Measurements from ENCODE around the gene RNF26. TPM values are rescaled to one million over a fixed set of nuclear protein-coding genes. Genes with fewer than 3 reads are reported as not detected.

Gene RNF26
- total and polyA plus RNA-seq, 2 of the 13 experiments (the other 11 are each of a cell fraction or from before 2014, with no cell fraction given): 11.9 to 26.3 TPM

DNA sequence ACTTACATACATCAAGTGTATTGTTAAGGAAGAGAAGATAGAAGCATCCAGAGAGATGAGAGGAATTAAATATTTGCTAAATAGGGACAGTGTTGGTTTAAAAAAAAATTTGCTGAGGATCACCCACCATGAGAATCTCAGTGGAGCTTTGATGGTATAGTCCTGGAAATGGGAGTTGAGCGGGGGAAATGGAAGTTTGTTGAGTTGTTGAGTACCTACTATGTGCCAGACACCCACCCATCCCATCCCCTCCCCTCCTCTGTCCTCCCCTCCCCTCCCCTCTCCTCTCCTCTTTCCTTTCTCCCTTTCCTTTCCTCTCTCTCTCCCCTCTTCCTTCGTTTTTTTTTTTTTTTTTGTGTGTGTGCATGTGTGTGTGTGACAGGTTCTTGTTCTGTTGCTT lies 16.9 kb downstream of the RNF26 start:
- CTCF ChIA-PET (ENCODE audit: low intra/inter-chr PET ratio, low total read pairs): no interaction called here
- TF ChIP-seq HNRNPK (IDR thresholded peaks at IDR 0.05; ENCODE audit: low read depth, low read length, poor library complexity, severe bottlenecking) (peak; percentile 86), ZNF816 (CRISPR knock-in tag; IDR thresholded peaks at IDR 0.05; ENCODE audit: borderline replicate concordance) (no peak), ZNF615 (CRISPR knock-in tag; IDR thresholded peaks at IDR 0.05; ENCODE audit: borderline replicate concordance) (no peak), ZNF354B (CRISPR knock-in tag; IDR thresholded peaks at IDR 0.05) (no peak), SETDB1 (CRISPR knock-in tag; IDR thresholded peaks at IDR 0.05; ENCODE audit: borderline replicate concordance) (no peak), PRPF4 (IDR thresholded peaks at IDR 0.05; ENCODE audit: low read depth, low read length, poor library complexity, severe bottlenecking) (no peak), ZBTB46 (CRISPR knock-in tag; IDR thresholded peaks at IDR 0.05; ENCODE audit: borderline replicate concordance) (no peak), PCBP1 (IDR thresholded peaks at IDR 0.05; ENCODE audit: borderline replicate concordance, low read depth, low read length) (0 out of 2 replicates have a peak, but pooled peaks have one; percentile 49), POLR2A (IDR thresholded peaks at IDR 0.05; ENCODE audit: insufficient read depth in 1 of 2, low read depth in 2 of 2, low read length in 2 of 2) (no peak), ISL2 (CRISPR knock-in tag; IDR thresholded peaks at IDR 0.05) (no peak), ATF7-NPFF (CRISPR knock-in tag; IDR thresholded peaks at IDR 0.05; ENCODE audit: low read depth) (no peak), ZNF556 (CRISPR knock-in tag; IDR thresholded peaks at IDR 0.05; ENCODE audit: borderline replicate concordance) (no peak)
- TF ChIP-seq, protein P1, sequence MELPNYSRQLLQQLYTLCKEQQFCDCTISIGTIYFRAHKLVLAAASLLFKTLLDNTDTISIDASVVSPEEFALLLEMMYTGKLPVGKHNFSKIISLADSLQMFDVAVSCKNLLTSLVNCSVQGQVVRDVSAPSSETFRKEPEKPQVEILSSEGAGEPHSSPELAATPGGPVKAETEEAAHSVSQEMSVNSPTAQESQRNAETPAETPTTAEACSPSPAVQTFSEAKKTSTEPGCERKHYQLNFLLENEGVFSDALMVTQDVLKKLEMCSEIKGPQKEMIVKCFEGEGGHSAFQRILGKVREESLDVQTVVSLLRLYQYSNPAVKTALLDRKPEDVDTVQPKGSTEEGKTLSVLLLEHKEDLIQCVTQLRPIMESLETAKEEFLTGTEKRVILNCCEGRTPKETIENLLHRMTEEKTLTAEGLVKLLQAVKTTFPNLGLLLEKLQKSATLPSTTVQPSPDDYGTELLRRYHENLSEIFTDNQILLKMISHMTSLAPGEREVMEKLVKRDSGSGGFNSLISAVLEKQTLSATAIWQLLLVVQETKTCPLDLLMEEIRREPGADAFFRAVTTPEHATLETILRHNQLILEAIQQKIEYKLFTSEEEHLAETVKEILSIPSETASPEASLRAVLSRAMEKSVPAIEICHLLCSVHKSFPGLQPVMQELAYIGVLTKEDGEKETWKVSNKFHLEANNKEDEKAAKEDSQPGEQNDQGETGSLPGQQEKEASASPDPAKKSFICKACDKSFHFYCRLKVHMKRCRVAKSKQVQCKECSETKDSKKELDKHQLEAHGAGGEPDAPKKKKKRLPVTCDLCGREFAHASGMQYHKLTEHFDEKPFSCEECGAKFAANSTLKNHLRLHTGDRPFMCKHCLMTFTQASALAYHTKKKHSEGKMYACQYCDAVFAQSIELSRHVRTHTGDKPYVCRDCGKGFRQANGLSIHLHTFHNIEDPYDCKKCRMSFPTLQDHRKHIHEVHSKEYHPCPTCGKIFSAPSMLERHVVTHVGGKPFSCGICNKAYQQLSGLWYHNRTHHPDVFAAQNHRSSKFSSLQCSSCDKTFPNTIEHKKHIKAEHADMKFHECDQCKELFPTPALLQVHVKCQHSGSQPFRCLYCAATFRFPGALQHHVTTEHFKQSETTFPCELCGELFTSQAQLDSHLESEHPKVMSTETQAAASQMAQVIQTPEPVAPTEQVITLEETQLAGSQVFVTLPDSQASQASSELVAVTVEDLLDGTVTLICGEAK (IDR thresholded peaks at IDR 0.05): no peak
- TF ChIP-seq, protein P1 (CRISPR knock-in tag; IDR thresholded peaks at IDR 0.05): no peak

More for the DNA sequence above, 16.9 kb downstream of the RNF26 start:
- WGBS (ENCODE audit: low lambda C conversion rate): 18% methylated on average over 2 of the region's 2 CpGs
- H4K20me1 ChIP-seq (ENCODE audit: insufficient read depth, low read length): no peaks in the 10 kb centered on the region
- DNase-seq (ENCODE audit: low spot score) (no peak), ATAC-seq (no peak), FAIRE-seq (no peak)
- in situ Hi-C loops (cut with HindIII; ENCODE audit: extremely low pct_ligation_motif_present, low pct_unique_long_range_greater_than_20kb): no loop called here
- no TSS peak for BruUV-seq (replicated peaks)
- no peaks in the 10 kb centered on the region for H3K79me2 ChIP-seq (ENCODE audit: insufficient read depth, low read length)
- H3K9me3 ChIP-seq (ENCODE audit: low read length): no peaks in the 10 kb centered on the region
- no peak overlapping the region for H2AFZ ChIP-seq (ENCODE audit: low read length)
- H3K4me3 ChIP-seq (replicated peaks in 1 of 3; ENCODE audit: insufficient read depth in 1 of 3, low read depth in 2 of 3, low read length in 3 of 3): no peak overlapping the region
- H3K9ac ChIP-seq (ENCODE audit: insufficient read depth, low read depth, low read length): no peak overlapping the region
- H3K36me3 ChIP-seq (replicated peaks in 1 of 2; ENCODE audit: control insufficient read depth in 1 of 2, insufficient read depth in 2 of 2, low read length in 2 of 2): 0 out of 5 replicates have a peak, but pooled peaks cover 0 to 3% of the 10 kb centered on the region in 2 experiments
- no peak overlapping the region for H3K27ac ChIP-seq (ENCODE audit: extremely low read length, insufficient read depth, low read length)
- peaks cover 71% of the 10 kb centered on the region for H3K4me1 ChIP-seq (ENCODE audit: insufficient read depth, low read length)
- intact Hi-C loops (cut with micrococcal nuclease; ENCODE audit: unreplicated experiment): no loop called here
- H3K4me2 ChIP-seq (ENCODE audit: low read depth, low read length): no peak overlapping the region
- 0 out of 5 replicates have a peak, but pooled peaks cover 0 to 4% of the 10 kb centered on the region in 2 experiments for H3K27me3 ChIP-seq (ENCODE audit: control insufficient read depth in 1 of 2, insufficient read depth in 2 of 2, low read length in 2 of 2)
- POLR2A ChIA-PET: interaction anchor here (1.2 kb wide), 1 partner anchor 17 kb away, joined by 5 read pairs; no protein-coding TSS in a partner anchor
